Fibroblast of lung (primary cell): ENCODE measurements around the gene WDR47. TPM values are rescaled to one million over a fixed set of nuclear protein-coding genes. Genes with fewer than 3 reads are reported as not detected.

Source experiments
- DNase-seq, 2 donors: peaks; one replicate each; pipeline versions ENCODE4 v3.0.0 to v3.0.0-alpha.2; 2010; ENCODE audit warnings: low read depth in 2 of 2
- H2AFZ ChIP-seq: 2 replicates; pipeline ENCODE4 v1.5.1; 2012; ENCODE audit warnings: low read length, control low read depth, inconsistent platforms
- H3K27ac ChIP-seq: 2 replicates; pipeline ENCODE4 v1.5.1; 2011; ENCODE audit warnings: low read length, control low read depth; ENCODE audit not compliant: insufficient read depth
- H3K27me3 ChIP-seq: 2 replicates; pipeline ENCODE4 v1.5.1; 2011; ENCODE audit warnings: mild to moderate bottlenecking, low read length; ENCODE audit not compliant: control insufficient read depth, insufficient read depth
- H3K36me3 ChIP-seq: 2 replicates; pipeline ENCODE4 v1.5.1; 2011; ENCODE audit warnings: low read length; ENCODE audit not compliant: control insufficient read depth, insufficient read depth
- H3K4me1 ChIP-seq: 2 replicates; pipeline ENCODE4 v1.5.1; 2011; ENCODE audit warnings: low read length; ENCODE audit not compliant: control insufficient read depth, insufficient read depth; ENCODE audit errors: extremely low read depth
- H3K4me2 ChIP-seq: 2 replicates; pipeline ENCODE4 v1.5.1; 2011; ENCODE audit warnings: low read length, control low read depth; ENCODE audit not compliant: insufficient read depth; ENCODE audit errors: extremely low read depth
- H3K4me3 ChIP-seq, 4 experiments: fragments of 200-600 bp in 1 of 4; sonication (generic) in 1 of 4; replicated peaks in 1 of 4; 2 replicates each; pipeline ENCODE4 v1.5.1; 2011 to 2016; ENCODE audit warnings: low read length in 4 of 4, low read depth in 3 of 4, mild to moderate bottlenecking in 3 of 4, control low read depth in 2 of 4, inconsistent platforms in 1 of 4, mixed read lengths in 1 of 4; ENCODE audit not compliant: insufficient read depth in 1 of 4; ENCODE audit errors: control extremely low read depth in 1 of 4
- H3K79me2 ChIP-seq: 2 replicates; pipeline ENCODE4 v1.5.1; 2012; ENCODE audit warnings: mild to moderate bottlenecking, low read length, inconsistent platforms; ENCODE audit not compliant: control insufficient read depth, insufficient read depth
- H3K9ac ChIP-seq: 2 replicates; pipeline ENCODE4 v1.5.1; 2011; ENCODE audit warnings: mild to moderate bottlenecking, low read length, control low read depth; ENCODE audit not compliant: insufficient read depth
- H3K9me3 ChIP-seq: 2 replicates; pipeline ENCODE4 v1.5.1; 2012; ENCODE audit warnings: low read depth, low read length; ENCODE audit not compliant: control insufficient read depth, insufficient read depth
- H4K20me1 ChIP-seq: 2 replicates; pipeline ENCODE4 v1.5.1; 2011; ENCODE audit warnings: low read length; ENCODE audit not compliant: control insufficient read depth, insufficient read depth; ENCODE audit errors: extremely low read depth
- CTCF ChIP-seq, 2 donors: IDR thresholded peaks in 1 of 2; conservative IDR thresholded peaks in 1 of 2; 1 replicate in 1 of 2; 2 replicates in 1 of 2; pipeline ENCODE4 v1.5.1; 2011 to 2012; ENCODE audit warnings: low read length in 2 of 2, control low read depth in 1 of 2, inconsistent platforms in 1 of 2, low read depth in 1 of 2, mild to moderate bottlenecking in 1 of 2
- EZH2 ChIP-seq: IDR thresholded peaks from 2 replicates; pipeline ENCODE4 v1.5.1; 2012; ENCODE audit warnings: low read length, control low read depth, mild to moderate bottlenecking; ENCODE audit errors: missing control alignments
- polyA plus RNA-seq, 2 donors: library from polyadenylated mRNA; depleted of rRNA in 1 of 2; stranded (reverse) in 1 of 2; unstranded in 1 of 2; fragments of >200 nt; gene quantifications; 2 replicates each; pipeline ENCODE4 v1.2.1, GENCODE V29; 2011 to 2012; ENCODE audit warnings: missing spikeins in 1 of 2
- total RNA-seq: library from RNA; depleted of rRNA; stranded (reverse); fragments of >200 nt; gene quantifications from 2 replicates; pipeline ENCODE4 v1.2.1, GENCODE V29; 2014

The WDR47 gene
- total and polyA plus RNA-seq, 2 donors (not counting 1 experiment from before 2014, with no cell fraction given) = 19.7 to 22.6 TPM

DNA sequence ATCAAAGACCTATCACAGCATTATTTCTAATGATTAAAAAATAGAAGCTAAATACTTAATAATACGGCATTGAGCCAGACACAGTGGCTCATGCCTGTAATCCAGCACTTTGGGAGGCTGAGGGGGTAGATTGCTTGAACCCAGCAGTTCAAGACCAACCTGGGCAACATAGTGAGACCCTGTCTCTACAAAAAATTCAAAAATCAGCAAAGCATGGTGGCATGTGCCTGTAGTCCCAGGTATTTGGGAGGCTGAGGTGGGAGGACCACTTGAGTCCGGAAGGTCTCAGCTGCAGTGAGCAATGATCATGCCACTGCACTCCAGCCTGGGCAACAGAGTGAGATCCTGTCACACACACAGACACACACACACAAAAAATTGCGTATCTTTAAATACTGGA lies 23.2 kb upstream of the WDR47 start:
- Histone ChIP-seq H3K27ac (no peak overlapping the region), H3K9ac (no peak overlapping the region), H3K79me2 (peaks cover 20% of the 10 kb centered on the region), H4K20me1 (no peaks in the 10 kb centered on the region), H3K27me3 (no peaks in the 10 kb centered on the region), H3K4me1 (no peaks in the 10 kb centered on the region), H2AFZ (no peak overlapping the region), H3K36me3 (peaks cover 5% of the 10 kb centered on the region), H3K4me3 (no peak overlapping the region), H3K4me2 (no peak overlapping the region), H3K9me3 (no peaks in the 10 kb centered on the region)
- DNase-seq = no peak
- no peak for TF ChIP-seq EZH2

GRCh38 chr1:109061183-109061582 lies 19.3 kb upstream of the WDR47 start:
- H3K9me3 ChIP-seq = no peaks in the 10 kb centered on the region
- H3K4me1 ChIP-seq = no peaks in the 10 kb centered on the region
- H3K9ac ChIP-seq = no peak overlapping the region
- no peak overlapping the region for H3K27ac ChIP-seq
- H3K36me3 ChIP-seq = peaks cover 1% of the 10 kb centered on the region
- H3K4me3 ChIP-seq = no peak overlapping the region
- no peak overlapping the region for H2AFZ ChIP-seq
- no peaks in the 10 kb centered on the region for H3K79me2 ChIP-seq
- no peak overlapping the region for H3K4me2 ChIP-seq
- no peak for TF ChIP-seq EZH2
- TF ChIP-seq CTCF (conservative IDR thresholded peaks at IDR 0.05 in 1 of 2, IDR thresholded peaks at IDR 0.05 in 1 of 2; ENCODE audit: low read depth in 1 of 2, low read length in 2 of 2) = no peak
- H3K27me3 ChIP-seq = no peaks in the 10 kb centered on the region
- no peak for DNase-seq
- no peaks in the 10 kb centered on the region for H4K20me1 ChIP-seq

GRCh38 chr1:109060707-109061106 lies 18.8 kb upstream of the WDR47 start:
- DNase-seq = no peak
- no peak overlapping the region for H3K4me2 ChIP-seq
- H3K9me3 ChIP-seq = no peaks in the 10 kb centered on the region
- no peak for TF ChIP-seq CTCF (conservative IDR thresholded peaks at IDR 0.05 in 1 of 2, IDR thresholded peaks at IDR 0.05 in 1 of 2; ENCODE audit: low read depth in 1 of 2, low read length in 2 of 2)
- no peak for TF ChIP-seq EZH2
- no peaks in the 10 kb centered on the region for H4K20me1 ChIP-seq
- no peak overlapping the region for H3K27ac ChIP-seq
- no peaks in the 10 kb centered on the region for H3K79me2 ChIP-seq
- no peak overlapping the region for H2AFZ ChIP-seq
- no peak overlapping the region for H3K9ac ChIP-seq
- no peaks in the 10 kb centered on the region for H3K27me3 ChIP-seq
- no peak overlapping the region for H3K4me3 ChIP-seq
- H3K36me3 ChIP-seq = peaks cover 1% of the 10 kb centered on the region
- H3K4me1 ChIP-seq = no peaks in the 10 kb centered on the region
